ENCODE measurements around the gene KLC1.
"Not testable (repeated sequence)": the region's sequence is repeated elsewhere in the genome, so short reads cannot be mapped to it uniquely, and the experiment has no call there.

The KLC1 gene

DNA sequence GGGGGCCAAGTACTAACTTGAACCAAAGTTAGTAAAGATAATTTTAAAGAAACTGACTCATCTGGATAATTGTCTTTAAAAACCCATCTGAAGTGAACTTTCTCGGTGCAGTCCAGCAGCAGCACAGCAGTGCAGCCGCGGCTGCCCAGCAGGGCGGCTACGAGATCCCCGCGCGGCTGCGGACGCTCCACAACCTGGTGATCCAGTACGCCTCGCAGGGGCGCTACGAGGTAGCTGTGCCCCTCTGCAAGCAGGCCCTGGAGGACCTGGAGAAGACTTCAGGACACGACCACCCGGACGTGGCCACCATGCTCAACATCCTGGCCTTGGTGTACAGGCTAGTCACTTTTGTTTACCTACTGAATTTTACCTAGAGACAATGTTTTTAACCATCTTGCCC is 33.6 kb downstream of the KLC1 start:
- DNase-seq: no peak

DNA sequence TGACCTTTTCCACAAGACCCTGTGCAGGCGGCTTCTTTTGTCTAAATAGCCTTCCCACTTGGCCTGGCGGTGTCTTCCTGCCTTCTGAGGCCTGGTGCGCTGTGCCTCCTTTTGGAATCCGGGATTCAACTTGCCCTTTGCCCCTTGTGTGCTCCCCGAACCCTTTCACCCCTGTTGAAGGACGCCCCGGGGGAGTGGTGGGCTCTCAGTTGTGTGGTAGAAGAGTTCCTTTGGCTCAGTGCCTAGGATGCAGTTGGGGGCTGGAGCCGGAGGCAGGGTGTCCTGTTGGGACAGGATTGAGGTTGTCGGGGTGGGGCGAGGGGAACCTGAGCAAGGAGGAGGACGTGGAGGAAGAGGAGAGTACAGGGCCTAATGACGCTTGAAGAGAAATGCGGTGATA is 34.5 kb downstream of the KLC1 start:
- no peak for DNase-seq

DNA sequence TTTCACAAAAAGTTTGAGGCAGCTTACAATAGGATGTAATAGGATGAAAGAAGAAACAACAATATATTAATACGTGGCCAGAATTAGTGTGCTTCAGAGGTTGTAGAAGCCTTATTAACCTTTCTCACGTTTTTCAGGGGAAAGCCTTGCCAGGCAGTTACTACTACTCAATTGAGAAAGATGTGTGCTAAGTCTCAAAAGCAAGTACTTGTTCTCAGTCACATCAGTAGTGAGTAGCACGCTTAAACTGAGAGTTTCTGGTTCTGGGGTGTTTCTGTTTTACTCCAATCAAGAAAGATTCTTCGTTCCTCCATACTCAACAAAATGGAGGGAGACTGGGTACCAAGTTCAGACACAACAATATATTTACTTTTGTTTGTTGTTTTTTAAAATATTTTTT is 38.7 kb downstream of the KLC1 start:
- no peak for DNase-seq

DNA sequence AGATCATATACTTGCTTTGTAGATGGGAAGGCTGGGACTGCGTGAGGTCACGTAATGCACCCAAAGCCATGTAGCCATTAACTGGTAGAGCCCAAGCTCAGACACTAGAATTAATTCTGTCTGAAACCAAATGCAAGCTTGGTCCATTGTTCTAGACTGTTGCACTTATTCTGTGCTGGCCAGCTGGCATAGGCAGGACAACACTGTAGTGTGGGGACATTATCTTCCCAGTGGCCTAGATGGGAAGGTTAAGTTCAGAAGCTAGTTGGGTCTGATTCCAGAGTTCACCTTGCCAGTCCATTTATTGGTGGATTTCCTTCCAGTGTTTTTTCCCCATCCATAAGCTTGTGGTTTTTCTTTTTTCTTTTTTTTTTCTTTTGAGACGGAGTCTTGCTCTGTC is 39.1 kb downstream of the KLC1 start:
- DNase-seq: no peak

DNA sequence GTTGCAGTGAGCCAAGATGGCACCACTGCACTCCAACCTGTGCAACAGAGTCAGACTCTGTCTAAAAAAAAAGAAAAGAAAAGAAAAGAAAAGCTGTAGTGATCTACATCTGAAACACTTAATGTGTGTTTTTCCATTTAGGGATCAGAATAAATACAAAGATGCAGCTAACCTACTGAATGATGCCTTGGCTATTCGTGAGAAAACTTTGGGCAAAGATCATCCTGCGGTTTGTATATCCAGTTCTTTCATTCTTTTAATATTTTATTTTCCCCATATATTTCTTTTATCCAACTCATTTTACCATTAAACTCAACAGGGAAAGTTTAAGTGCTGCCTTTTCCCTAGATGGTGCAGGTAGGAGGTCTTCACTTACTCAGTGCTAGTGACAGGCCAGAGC is 40.4 kb downstream of the KLC1 start:
- no peak for DNase-seq

DNA sequence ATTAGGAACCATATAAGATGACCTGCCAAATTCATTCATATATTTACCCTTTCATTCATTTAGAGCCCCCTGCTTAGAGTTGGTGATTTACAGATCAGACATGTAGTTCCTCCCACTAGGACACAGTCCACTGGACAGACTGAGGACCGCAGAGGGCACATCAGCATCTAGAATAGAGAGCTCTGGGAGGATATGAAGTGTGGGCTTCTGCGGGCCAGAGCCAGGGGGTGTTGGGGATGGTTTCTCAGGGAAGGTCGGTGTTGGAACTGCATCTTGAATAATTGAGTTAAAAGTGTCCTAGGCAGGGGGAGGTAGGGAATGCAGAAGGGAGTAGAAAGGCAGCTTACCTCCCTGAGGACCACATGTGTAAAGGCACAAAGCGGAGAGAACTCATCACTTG is 42.9 kb downstream of the KLC1 start:
- no peak for DNase-seq

DNA sequence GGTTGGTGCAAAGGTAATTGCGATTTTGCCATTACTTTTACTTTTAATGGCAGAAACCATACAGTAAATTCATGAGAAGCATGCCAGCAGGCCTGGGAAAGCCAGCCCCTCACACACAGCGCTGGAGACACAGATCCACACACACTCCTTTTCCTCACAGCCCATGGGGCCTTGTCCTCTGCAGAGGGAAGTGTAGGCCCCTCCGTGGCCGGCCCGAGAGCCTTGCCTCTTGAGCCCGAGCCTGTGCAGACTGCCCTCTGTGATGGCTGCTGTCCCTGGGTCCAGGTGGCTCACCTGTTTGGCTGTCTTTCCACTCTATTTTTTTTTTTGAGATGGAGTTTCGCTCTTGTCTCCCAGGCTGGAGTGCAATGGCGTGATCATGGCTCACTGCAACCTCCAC is 46.9 kb downstream of the KLC1 start:
- no peak for DNase-seq

DNA sequence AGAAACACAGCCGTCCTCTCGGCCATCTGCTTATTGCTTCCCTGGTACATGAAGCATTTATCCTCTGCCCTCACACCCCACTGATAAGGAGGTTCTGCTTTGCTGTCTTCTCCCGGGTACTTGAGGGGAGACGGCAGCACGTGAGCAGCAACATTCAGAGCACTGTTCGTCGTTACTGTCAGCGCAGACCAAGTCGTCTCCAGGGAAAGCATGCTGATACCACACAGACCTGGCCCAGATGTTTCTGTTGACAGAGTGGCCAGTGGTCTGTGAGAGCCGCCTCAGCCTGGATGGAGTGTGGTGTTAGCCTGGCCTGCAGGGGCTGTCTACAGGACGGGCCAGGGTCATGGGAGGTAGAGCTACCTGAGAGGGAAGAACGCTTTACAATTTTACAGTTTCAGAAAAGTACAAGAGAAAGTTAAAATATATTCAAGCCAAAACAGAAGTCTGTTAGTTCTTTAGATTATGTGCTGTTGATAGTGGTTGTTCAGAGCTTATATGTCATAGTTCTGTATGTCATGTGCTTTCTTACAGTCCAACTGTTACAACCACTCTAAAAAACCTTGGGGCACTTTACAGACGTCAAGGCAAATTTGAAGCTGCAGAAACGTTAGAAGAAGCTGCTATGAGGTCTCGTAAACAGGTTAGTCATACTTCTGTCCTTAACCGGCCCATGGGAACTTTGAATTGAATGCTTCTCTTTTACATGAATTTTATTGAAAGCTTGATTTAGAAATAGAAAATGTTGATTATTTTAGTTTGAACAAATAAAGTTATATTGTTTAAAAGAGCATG is 48.1 kb downstream of the KLC1 start:
- DNase-seq: no peak

DNA sequence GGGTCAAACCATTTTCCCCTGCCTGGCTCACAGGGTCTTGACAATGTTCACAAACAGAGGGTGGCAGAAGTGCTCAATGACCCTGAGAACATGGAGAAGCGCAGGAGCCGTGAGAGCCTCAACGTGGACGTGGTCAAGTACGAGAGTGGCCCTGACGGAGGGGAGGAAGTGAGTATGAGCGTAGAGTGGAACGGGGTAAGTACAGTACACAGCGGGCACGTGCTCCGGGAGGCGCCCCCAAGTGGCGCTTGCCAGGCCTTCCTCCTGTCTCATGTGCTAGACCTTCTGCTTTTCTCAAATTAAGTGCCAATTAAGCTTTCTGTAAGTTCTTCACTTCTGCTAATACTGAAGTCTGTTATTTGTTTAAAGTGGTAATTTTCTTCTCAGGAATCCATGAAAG is 50.3 kb downstream of the KLC1 start:
- DNase-seq: peak; percentile 16 to 24

DNA sequence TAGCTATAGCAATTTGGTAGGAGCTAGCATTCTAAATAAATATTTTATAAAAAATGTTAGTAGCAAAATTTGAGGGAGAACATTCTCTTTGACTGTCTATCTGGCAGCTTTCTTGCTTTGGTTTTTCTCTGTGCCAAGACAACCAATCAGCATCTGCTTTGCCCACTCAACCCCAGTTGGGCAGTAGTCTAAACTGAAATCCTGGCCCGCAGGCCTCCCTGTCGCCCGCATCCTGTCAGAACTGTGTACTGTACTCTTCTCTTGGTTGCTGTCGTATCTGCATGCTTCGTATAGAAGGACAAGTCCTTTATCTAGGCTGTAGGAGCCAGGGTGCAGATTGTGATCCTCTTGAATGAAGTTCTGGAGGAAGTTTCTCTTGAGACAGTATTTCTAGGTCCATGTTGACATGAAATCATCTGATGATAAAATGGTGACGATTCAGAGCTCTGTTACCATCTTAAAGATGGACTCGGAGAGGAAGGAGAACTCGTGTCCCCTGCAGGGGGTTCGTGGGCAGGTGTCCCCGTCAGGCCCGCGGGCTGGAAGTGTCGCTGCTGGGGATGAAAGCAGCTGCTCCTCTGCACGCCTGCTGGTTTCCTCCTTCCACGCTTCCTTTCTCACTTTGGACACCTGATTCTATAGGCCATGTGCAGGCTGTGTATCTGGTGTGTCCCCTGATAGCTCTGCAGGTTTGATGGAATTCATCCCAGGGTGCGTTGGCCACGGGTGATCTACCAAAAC is 51.6 kb downstream of the KLC1 start:
- DNase-seq: no peak

DNA sequence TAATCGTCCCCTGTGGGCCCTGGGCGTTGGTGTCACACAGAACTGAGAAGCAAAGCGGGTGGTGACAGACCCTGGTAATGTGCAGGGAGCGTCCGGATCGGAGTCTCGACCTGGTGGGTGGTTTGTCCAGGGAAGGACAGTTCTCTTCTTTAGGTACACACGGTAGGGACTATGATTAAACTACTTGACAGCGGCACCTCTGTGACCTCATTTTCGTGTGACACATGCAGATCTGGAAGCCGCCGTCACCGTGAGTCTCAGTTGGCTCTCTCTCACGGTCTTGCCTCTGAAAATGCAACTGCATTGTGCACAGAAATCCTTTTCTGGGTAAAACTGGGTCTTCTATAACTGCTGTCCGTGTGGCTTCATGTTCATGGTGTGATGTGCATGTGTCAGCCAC is 54.1 kb downstream of the KLC1 start:
- DNase-seq: no peak

DNA sequence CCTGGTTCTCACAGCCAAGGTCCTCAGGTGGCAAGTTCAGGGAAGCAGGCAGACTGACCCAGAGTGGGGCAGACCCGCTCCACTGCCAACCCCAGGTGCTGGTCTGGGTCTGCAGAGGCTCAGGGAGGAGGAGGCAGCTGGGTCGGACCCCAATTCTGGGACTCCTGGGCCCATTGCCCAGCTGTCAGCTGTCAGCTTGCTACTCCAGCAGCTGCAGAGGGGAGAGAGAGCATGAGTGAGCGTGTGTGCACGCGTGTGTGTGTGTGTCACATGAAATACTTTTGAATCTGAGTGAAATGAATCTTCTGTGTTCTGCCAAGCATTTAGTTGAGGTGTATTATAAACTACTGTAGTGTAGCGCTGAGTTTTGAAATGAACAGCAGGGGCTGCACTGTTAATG is 55.5 kb downstream of the KLC1 start:
- DNase-seq: no peak

DNA sequence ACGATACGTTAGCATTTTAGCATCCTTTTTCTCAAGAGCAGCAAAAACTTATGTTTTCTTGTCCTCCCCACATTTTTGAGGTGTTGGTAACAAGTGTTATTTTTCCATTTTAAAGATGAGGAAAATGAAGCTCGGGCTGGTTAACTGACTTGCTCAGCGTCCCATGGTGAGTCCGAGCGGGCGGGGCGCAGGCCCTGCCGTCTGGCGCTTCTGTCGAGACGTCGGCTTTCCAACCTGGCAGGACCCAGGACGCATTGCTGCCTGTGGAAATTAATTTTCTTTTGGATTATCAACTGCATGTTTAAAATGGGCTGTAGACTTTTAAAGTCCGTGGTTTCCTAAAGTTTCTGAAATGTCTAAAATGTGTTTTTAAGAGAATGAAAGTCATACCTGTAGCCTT is 55.9 kb downstream of the KLC1 start:
- no peak for DNase-seq

DNA sequence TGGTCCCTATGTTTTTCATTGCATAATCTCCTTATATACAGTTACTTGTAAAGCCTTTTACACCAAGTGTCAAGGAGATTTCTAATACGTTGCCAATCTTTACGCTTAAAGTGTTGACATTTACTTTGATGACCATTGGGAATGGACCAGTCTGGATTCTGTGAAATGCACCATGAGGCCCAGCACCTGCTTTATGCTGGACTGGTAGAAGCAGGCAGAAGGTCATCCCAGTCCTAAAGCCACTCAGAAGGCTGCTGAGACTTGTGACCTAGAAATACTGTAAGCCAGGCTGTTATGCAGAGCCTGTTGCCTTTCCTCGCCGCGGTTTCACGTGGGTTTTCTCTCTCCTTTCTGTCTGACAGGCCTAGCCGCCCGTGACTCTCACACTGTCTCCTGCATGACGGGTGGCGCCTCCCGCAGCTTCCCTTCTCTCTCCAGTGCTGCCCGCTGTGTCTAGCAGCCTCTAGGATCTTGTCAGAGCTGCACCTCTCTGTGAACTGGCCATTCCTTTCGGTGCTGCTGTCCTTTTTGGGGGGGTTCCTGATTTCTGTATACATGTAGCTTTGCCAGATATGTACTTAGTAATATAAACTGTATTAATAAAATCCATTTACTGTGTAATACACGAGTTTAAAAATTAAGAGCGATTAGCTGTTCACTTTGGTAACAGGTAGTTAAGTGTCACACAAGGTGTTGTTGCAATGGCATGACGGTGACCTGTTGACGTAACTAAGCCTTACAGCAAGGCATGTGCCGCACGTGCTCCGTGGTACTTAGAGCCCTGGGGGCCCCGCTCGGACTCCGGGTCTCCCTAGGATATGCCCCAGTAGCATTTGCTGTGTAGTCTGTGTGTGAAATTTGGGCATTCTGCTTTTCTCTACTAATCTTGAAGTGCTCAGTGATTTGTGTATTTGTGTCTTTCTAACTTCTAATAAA is 56.5 kb downstream of the KLC1 start:
- no peak for DNase-seq

DNA sequence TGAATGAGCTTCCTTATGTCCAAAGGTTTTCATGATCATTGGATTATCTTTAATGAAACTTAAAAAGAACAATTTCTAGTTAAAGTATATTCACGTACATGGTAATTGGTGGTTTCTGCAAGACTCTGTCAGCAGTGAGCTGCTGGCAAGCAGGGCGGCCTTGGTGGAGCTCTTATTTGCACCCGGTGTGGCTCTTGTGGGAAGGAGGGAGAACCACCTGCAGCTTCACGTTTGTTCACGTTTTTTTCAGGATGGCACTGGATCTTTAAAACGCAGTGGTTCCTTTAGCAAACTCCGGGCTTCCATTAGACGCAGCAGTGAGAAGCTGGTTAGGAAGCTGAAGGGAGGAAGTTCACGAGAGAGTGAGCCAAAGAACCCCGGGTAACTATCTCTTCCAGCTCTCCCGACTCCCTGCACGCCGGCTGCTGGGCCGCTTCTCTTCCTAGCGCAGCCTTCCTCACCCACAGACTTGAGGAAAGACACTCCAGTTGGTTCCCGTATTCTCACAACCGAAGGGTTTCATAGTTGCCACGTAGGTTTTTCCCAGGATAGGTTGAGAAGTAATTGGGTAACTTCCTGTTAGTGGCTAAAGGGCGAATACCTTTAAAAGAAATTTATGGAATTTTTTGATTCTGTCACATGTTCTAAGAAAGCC is 57.9 kb downstream of the KLC1 start:
- no peak for DNase-seq

DNA sequence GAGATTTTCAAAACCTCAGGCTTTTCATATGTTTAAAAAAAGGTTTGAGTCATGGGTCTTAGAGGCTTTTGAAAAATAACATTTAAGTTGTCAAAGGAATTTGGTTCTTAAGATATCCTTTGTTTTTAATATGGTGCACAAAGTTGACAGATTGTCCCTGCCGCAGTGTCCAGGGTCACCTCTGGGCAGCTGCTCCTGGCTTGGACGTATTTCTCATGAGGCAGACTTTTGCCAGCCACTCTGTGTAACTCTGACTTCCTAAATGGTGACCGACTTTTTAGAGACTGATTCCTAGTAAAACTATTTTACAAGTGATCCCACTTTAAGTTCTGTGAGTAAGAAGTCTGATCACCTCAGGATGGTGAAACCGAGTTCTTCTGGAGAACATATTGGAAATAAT is 58.7 kb downstream of the KLC1 start:
- DNase-seq: no peak

DNA sequence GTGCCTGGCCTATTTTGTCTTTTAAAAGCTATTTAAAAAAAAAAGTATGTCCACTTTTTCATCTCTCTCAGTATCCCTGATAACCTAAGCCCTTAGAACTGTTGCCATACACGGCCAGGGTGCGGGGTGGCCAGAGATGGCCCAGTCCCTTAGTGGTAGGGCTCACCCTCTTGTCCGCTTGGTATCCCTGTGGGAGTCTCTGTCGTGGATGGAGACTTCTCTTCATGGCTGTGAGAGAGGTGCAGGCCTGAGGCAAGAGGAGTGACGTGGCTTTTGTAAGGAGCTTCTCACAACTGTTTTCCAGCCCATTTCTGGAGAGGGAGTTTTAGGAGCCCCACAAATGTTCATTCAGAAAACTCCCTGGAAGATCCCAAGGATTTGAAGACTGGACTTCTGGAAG is 59.4 kb downstream of the KLC1 start:
- no peak for DNase-seq

DNA sequence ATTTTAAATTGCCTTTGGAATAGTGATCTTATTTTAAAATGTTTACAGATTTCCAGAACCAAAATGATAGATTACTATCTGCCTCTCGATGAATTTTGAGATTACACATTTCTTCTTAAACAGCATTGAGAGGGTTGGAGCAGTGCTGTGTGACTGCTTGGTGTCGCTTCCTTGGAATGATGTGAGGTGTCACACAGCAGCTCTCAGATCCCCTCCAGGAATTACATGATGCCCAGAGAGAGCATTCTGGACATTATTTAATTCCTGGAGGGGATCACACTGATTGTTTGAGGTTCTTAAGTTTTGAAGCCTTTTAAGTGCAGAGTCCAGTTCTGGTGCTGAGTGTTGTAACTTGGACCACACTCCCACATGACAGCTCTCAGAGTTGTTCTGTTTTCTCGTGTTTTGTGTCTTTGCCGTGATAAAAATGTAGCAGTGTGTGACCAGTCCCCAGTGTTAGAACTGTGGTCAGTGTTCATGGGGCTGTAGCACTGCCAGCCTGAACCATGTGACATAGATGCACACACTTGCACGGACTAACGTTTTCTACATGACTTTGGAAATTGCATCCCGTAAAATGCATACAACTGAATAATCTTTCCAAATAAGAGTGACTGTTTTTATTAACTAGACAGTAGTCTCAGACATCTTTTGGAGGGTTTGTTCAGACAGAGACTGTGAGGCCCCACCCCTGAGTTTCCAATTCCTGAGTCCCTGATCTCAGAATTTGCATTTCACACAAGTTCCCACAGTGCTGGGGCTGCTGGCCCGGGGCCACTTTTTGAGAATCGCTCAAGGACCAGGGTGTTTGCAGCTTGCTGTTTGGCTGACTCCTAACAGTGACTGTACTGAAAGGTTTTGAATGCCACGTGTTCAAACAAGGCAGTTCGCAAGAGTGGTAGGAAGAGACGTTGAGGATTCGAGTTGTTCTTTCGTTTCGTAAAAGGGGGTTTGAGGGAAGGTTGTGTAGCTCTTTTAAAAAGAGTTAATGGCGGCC is 60.2 kb downstream of the KLC1 start:
- DNase-seq: no peak

DNA sequence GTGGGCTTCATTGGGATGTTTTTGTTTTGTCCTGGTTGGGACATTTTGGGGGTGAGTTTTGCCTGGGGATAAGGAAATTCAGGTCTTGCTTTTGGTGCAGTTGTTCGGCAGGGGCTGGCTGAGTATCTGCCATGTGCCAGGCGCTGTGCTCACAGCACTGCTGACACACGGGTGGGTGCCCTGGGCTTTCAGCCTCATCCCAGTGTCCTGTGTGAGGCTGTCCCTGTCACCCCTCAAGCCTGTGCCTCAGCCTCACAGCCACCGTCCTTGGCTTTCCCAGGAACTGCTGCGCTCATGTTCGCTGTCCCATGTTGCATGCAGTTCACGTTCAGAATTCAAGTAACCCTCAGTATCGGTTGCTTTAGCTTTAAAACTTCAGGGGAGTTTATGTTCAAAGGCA is 61.3 kb downstream of the KLC1 start:
- no peak for DNase-seq

DNA sequence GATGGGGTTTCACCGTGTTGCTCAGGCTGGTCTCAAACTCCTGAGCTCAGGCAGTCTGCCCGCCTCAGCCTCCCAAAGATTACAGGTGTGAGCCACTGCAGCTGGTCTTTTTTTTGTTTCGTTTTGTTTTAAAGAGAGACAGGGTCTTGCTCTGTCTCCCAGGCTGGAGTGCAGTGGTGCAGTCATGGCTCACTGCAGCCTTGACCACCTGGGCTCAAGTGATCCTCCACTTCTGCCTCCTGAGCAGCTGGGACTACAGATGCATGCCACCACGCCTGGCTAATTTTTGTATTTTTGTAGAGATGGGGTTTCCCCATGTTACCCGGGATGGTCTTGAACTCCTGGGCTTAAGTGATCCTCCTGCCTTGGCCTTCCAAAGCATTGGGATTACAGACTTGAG is 62.6 kb downstream of the KLC1 start:
- DNase-seq: not testable (repeated sequence)

DNA sequence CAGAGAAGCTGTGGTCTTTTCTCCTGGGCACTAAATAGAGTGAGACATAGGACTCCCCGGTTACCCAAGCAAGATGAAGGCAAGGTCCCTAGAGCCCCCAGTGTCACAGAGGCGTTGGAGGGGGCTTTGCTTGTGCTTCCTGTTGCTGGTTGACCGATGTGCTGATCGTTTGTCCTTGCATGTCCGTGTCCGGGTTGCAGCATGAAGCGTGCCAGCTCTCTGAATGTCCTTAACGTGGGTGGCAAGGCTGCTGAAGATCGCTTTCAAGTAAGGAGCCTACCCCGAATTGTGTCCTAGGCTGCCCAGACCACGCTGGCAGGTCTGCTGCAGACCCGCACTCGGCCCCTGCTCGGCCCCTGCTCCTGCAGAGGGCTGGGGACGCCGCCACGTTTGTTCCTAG is 63.1 kb downstream of the KLC1 start:
- no peak for DNase-seq

DNA sequence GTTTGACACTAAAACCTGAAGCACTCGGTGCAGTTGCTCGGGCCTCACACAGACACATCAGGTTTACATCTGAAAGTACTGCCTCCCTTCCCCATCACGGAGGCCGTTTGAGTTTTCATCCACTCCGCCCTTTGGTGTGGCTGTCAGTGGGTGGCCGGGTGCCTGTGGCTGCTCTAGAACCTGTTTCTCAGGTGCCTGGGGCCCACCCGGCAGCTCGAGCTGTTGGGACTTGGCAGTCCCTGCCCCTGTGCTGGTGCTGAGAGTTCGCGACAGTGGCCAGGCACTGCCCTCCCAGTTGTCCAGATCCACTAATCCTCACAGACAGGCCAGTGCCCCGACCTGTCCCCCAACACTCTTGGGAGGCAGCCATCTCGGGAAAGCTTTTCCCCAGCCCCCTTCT is 63.9 kb downstream of the KLC1 start:
- no peak for DNase-seq

Measured in activated CD4-positive, alpha-beta T cell treated with anti-CD3 and anti-CD28 coated beads for 4 hours (primary cell).